Mesenchymal stem cell (in vitro differentiated cells and primary cell): Measurements from ENCODE around the gene GALNT1.

Experiments used
- DNase-seq: peaks from one replicate; pipeline ENCODE4 v3.0.0-alpha.2; 2013
- H2AFZ ChIP-seq: one replicate; pipeline ENCODE4 v1.6.1; 2013; ENCODE audit warnings: low read depth, mild to moderate bottlenecking, control low read depth, inconsistent platforms, low read length, moderate library complexity
- H2AK5ac ChIP-seq: 2 replicates; pipeline ENCODE4 v1.6.1; 2013; ENCODE audit warnings: low read length, moderate library complexity, mild to moderate bottlenecking, inconsistent platforms; ENCODE audit not compliant: severe bottlenecking
- H2BK120ac ChIP-seq: one replicate; pipeline ENCODE4 v1.6.1; 2013; ENCODE audit warnings: low read depth, mild to moderate bottlenecking, inconsistent platforms, low read length, moderate library complexity
- H2BK12ac ChIP-seq, 2 experiments: one replicate each; pipeline ENCODE4 v1.6.1; 2013; ENCODE audit warnings: inconsistent platforms in 2 of 2, low read length in 2 of 2, mild to moderate bottlenecking in 2 of 2, moderate library complexity in 2 of 2, control low read depth in 1 of 2
- H2BK15ac ChIP-seq: one replicate; pipeline ENCODE4 v1.6.1; 2013; ENCODE audit warnings: mild to moderate bottlenecking, low read depth, inconsistent platforms; ENCODE audit not compliant: poor library complexity, severe bottlenecking
- H2BK5ac ChIP-seq: 2 replicates; pipeline ENCODE4 v1.6.1; 2013; ENCODE audit warnings: low read depth, mild to moderate bottlenecking, low read length, control low read depth, inconsistent platforms; ENCODE audit not compliant: poor library complexity, severe bottlenecking
- H3K14ac ChIP-seq, 2 experiments: one replicate each; pipeline ENCODE4 v1.6.1; 2013; ENCODE audit warnings: inconsistent platforms in 2 of 2, low read length in 2 of 2, control low read depth in 1 of 2, mild to moderate bottlenecking in 1 of 2, moderate library complexity in 1 of 2
- H3K18ac ChIP-seq, 2 experiments: one replicate each; pipeline ENCODE4 v1.6.1; 2013; ENCODE audit warnings: inconsistent platforms in 2 of 2, low read length in 2 of 2, control low read depth in 1 of 2, low read depth in 1 of 2, mild to moderate bottlenecking in 1 of 2
- H3K23ac ChIP-seq, 2 experiments: one replicate each; pipeline ENCODE4 v1.6.1; 2013; ENCODE audit warnings: inconsistent platforms in 2 of 2, low read length in 2 of 2, mild to moderate bottlenecking in 2 of 2, moderate library complexity in 2 of 2, control low read depth in 1 of 2
- H3K27ac ChIP-seq: 2 replicates; pipeline ENCODE4 v1.5.1; 2013; ENCODE audit warnings: mild to moderate bottlenecking, moderate library complexity, low read length, control low read depth, inconsistent platforms; ENCODE audit not compliant: poor library complexity, severe bottlenecking
- H3K27me3 ChIP-seq, 2 experiments: 2 replicates each; pipeline versions ENCODE4 v1.6.1 to v1.7.0; 2013; ENCODE audit warnings: low read length in 2 of 2, mild to moderate bottlenecking in 2 of 2, moderate library complexity in 2 of 2, control low read depth in 1 of 2, inconsistent platforms in 1 of 2; ENCODE audit not compliant: control insufficient read depth in 1 of 2, insufficient read depth in 1 of 2
- H3K36me3 ChIP-seq, 2 experiments: 2 replicates each; pipeline versions ENCODE4 v1.6.1 to v1.7.0; 2013; ENCODE audit warnings: low read length in 2 of 2, control low read depth in 1 of 2, inconsistent platforms in 1 of 2, low read depth in 1 of 2, mild to moderate bottlenecking in 1 of 2; ENCODE audit not compliant: insufficient read depth in 2 of 2, control insufficient read depth in 1 of 2
- H3K4ac ChIP-seq, 2 experiments: one replicate each; pipeline ENCODE4 v1.6.1; 2013; ENCODE audit warnings: inconsistent platforms in 2 of 2, low read length in 2 of 2, mild to moderate bottlenecking in 2 of 2, moderate library complexity in 2 of 2, control low read depth in 1 of 2, low read depth in 1 of 2
- H3K4me1 ChIP-seq: 2 replicates; pipeline ENCODE4 v1.6.1; 2013; ENCODE audit warnings: low read depth, low read length, control low read depth; ENCODE audit not compliant: control insufficient read depth, insufficient read depth
- H3K4me2 ChIP-seq: 2 replicates; pipeline ENCODE4 v1.6.1; 2013; ENCODE audit warnings: low read length, mild to moderate bottlenecking, inconsistent platforms; ENCODE audit not compliant: poor library complexity, severe bottlenecking
- H3K4me3 ChIP-seq, 2 experiments: 2 replicates each; pipeline versions ENCODE4 v1.5.1 to v1.7.0; 2013; ENCODE audit warnings: low read length in 2 of 2, mild to moderate bottlenecking in 2 of 2, control low read depth in 1 of 2, low read depth in 1 of 2; ENCODE audit not compliant: insufficient read depth in 1 of 2
- H3K79me1 ChIP-seq: replicated peaks from 2 replicates; pipeline ENCODE4 v1.6.1; 2013; ENCODE audit warnings: mild to moderate bottlenecking, control low read depth, low read length, inconsistent platforms; ENCODE audit not compliant: poor library complexity, severe bottlenecking
- H3K9ac ChIP-seq: 2 replicates; pipeline ENCODE4 v1.7.0; 2013; ENCODE audit warnings: mild to moderate bottlenecking, low read length, moderate library complexity
- H3K9me3 ChIP-seq: 2 replicates; pipeline ENCODE4 v1.7.0; 2013; ENCODE audit warnings: mild to moderate bottlenecking, low read length; ENCODE audit not compliant: control insufficient read depth
- H4K8ac ChIP-seq: one replicate; pipeline ENCODE4 v1.6.1; 2013; ENCODE audit warnings: inconsistent platforms, mild to moderate bottlenecking, low read length, moderate library complexity
- H4K91ac ChIP-seq: one replicate; pipeline ENCODE4 v1.6.1; 2013; ENCODE audit warnings: mild to moderate bottlenecking, low read length, inconsistent platforms
- WGBS: methylation state at CpG from one replicate; pipeline ENCODE4 v1.1.7; 2013; ENCODE audit warnings: mixed read lengths; 5-methylcytosine and 5-hydroxymethylcytosine counted together

Gene GALNT1

DNA sequence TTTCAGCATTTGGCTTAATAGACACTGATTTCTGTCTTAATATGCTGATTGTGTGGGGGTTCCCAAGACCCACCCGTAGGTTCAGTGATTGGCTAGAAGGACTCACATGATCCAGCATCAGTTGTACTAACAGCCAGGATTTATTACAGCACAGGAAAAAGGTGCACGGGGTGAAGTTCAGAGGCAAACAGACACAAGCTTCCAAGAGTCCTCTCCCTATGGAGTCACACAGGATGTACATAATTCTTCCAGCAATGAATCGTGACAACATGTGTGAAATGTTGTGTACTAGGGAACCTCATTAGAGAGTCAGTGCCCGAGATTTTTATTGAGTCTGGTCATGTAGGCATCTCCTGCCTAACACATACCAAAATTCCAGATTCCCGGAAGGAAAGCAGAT, 52.8 kb downstream of the GALNT1 start:
- Histone ChIP-seq H3K4ac (no peak overlapping the region), H2BK15ac (no peak overlapping the region), H4K91ac (no peak overlapping the region)

DNA sequence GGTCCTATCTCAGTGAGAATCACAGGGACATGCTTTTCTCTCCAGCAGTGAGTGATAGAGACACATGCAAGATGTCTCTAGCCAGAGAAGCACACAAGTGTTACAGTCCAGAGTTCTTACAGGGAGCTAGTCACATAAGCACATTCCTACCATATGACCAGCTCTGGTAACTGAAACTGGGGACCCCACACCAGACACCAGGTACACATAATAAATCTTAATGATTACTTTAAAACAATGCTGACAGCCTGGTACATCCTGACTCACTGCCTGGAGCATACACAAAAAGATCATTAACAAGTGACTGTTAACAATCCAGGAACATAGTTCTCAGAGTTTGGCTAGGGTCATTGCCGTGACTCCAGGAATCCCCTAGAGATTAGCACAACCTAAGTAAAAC, 53.6 kb downstream of the GALNT1 start:
- H3K4me1 ChIP-seq, result no peaks in the 10 kb centered on the region
- peak overlapping the region in 1 of 2 experiments; percentile 51 for H2BK12ac ChIP-seq
- no peak overlapping the region for H3K9ac ChIP-seq
- peak overlapping the region; percentile 83 for H3K27ac ChIP-seq
- H3K23ac ChIP-seq, result no peak overlapping the region
- peak; percentile 88 for DNase-seq
- no peak overlapping the region for H2BK5ac ChIP-seq
- H3K4ac ChIP-seq, result no peak overlapping the region
- H3K4me2 ChIP-seq, result no peak overlapping the region
- H4K8ac ChIP-seq, result peak overlapping the region; percentile 53
- no peak overlapping the region for H3K14ac ChIP-seq
- peak overlapping the region; percentile 73 to 76 for H3K18ac ChIP-seq
- no peak overlapping the region for H2BK15ac ChIP-seq
- no peaks in the 10 kb centered on the region for H3K27me3 ChIP-seq
- H2AK5ac ChIP-seq, result no peak overlapping the region
- no peak overlapping the region for H2BK120ac ChIP-seq
- no peak overlapping the region for H3K4me3 ChIP-seq
- H3K79me1 ChIP-seq, result peaks cover 20% of the 10 kb centered on the region
- H4K91ac ChIP-seq, result no peak overlapping the region
- peaks cover 0 to 4% of the 10 kb centered on the region in 2 experiments for H3K36me3 ChIP-seq
- no CpG with 5 or more reads among the region's 1 CpG for whole genome bisulfite sequencing
- H3K9me3 ChIP-seq, result no peaks in the 10 kb centered on the region
- no peak overlapping the region for H2AFZ ChIP-seq

More for the DNA sequence above, 52.8 kb downstream of the GALNT1 start:
- H3K79me1 ChIP-seq, result peaks cover 20% of the 10 kb centered on the region
- peak; percentile 84 for DNase-seq
- H2BK120ac ChIP-seq, result no peak overlapping the region
- H4K8ac ChIP-seq, result no peak overlapping the region
- no peak overlapping the region for H2BK5ac ChIP-seq
- H3K14ac ChIP-seq, result no peak overlapping the region
- H3K27ac ChIP-seq, result peak overlapping the region; percentile 83
- H2BK12ac ChIP-seq, result no peak overlapping the region
- H3K36me3 ChIP-seq, result peaks cover 0 to 4% of the 10 kb centered on the region in 2 experiments
- no peak overlapping the region for H2AK5ac ChIP-seq
- no peak overlapping the region for H2AFZ ChIP-seq
- no peak overlapping the region for H3K18ac ChIP-seq
- H3K4me2 ChIP-seq, result no peak overlapping the region
- H3K9ac ChIP-seq, result no peak overlapping the region
- 3% methylated on average over 2 of the region's 5 CpGs for WGBS
- H3K4me1 ChIP-seq, result no peaks in the 10 kb centered on the region
- H3K4me3 ChIP-seq, result no peak overlapping the region
- no peaks in the 10 kb centered on the region for H3K9me3 ChIP-seq
- H3K27me3 ChIP-seq, result no peaks in the 10 kb centered on the region
- H3K23ac ChIP-seq, result no peak overlapping the region

GRCh38 chr18:35637227-35637626, 55.7 kb downstream of the GALNT1 start:
- 97% methylated on average over 4 of the region's 5 CpGs for WGBS

DNA sequence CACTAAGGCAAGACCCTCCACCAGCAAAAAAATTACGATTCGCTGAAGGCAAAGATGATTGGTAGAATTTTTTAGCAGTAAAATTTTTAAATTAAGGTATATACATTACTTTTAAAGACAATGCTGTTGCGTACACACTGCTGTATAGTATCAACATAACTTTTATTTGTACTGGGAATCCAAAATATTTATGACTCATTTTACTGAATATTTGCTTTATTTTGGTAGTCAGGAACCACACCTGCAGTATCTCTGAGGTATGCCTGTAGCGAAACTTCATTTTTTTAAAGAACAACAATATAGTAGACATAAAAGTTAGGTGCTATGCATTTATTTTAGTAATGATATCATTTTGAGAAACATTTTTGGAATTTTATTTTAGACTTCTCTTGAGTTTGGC, 57.8 kb downstream of the GALNT1 start:
- no peak overlapping the region for H2BK15ac ChIP-seq

More at GRCh38 chr18:35637227-35637626, 55.7 kb downstream of the GALNT1 start:
- Histone ChIP-seq H3K18ac (peak overlapping the region in 1 of 2 experiments; percentile 21), H3K9ac (no peak overlapping the region), H3K4me2 (no peak overlapping the region), H2BK12ac (no peak overlapping the region), H2AK5ac (no peak overlapping the region), H4K8ac (no peak overlapping the region), H2AFZ (no peak overlapping the region), H3K27me3 (no peaks in the 10 kb centered on the region), H3K23ac (no peak overlapping the region), H3K14ac (no peak overlapping the region), H3K36me3 (peaks cover 0 to 4% of the 10 kb centered on the region in 2 experiments), H2BK15ac (no peak overlapping the region), H3K4ac (no peak overlapping the region), H3K4me1 (no peaks in the 10 kb centered on the region), H3K79me1 (peaks cover 28% of the 10 kb centered on the region), H3K9me3 (no peaks in the 10 kb centered on the region), H3K4me3 (no peak overlapping the region), H2BK120ac (no peak overlapping the region), H4K91ac (no peak overlapping the region), H3K27ac (no peak overlapping the region), H2BK5ac (no peak overlapping the region)
- DNase-seq, result no peak

More for the DNA sequence above, 57.8 kb downstream of the GALNT1 start:
- Histone ChIP-seq H3K36me3 (peaks cover 0 to 4% of the 10 kb centered on the region in 2 experiments), H3K4me3 (no peak overlapping the region), H3K4ac (no peak overlapping the region), H3K4me1 (peaks cover 3% of the 10 kb centered on the region), H3K27ac (no peak overlapping the region), H3K4me2 (no peak overlapping the region), H2BK5ac (no peak overlapping the region), H2AFZ (no peak overlapping the region), H2BK12ac (no peak overlapping the region), H3K9ac (no peak overlapping the region), H2AK5ac (no peak overlapping the region), H3K18ac (no peak overlapping the region), H4K91ac (no peak overlapping the region), H3K9me3 (no peaks in the 10 kb centered on the region), H3K23ac (no peak overlapping the region), H2BK120ac (no peak overlapping the region), H3K27me3 (no peaks in the 10 kb centered on the region), H4K8ac (no peak overlapping the region), H3K79me1 (peaks cover 32% of the 10 kb centered on the region), H3K14ac (no peak overlapping the region)
- WGBS, result no CpG with 5 or more reads among the region's 4 CpGs
- no peak for DNase-seq
